HUES48 (cell line): ENCODE data around the gene CROT.

Experiments
- H3K27ac ChIP-seq: one replicate; pipeline ENCODE4 v1.7.0; 2013; ENCODE audit warnings: low read depth, low read length, inconsistent platforms
- H3K27me3 ChIP-seq: 2 replicates; pipeline ENCODE4 v1.6.1; 2013; ENCODE audit warnings: mild to moderate bottlenecking, low read length; ENCODE audit not compliant: control insufficient read depth, insufficient read depth
- H3K36me3 ChIP-seq: 2 replicates; pipeline ENCODE4 v1.6.1; 2013; ENCODE audit warnings: low read length; ENCODE audit not compliant: control insufficient read depth, insufficient read depth
- H3K4me1 ChIP-seq: 2 replicates; pipeline ENCODE4 v1.6.1; 2013; ENCODE audit warnings: mild to moderate bottlenecking, low read length; ENCODE audit not compliant: control insufficient read depth, insufficient read depth
- H3K4me3 ChIP-seq: 2 replicates; pipeline ENCODE4 v1.5.1; 2013; ENCODE audit warnings: mild to moderate bottlenecking, low read depth, low read length
- H3K9ac ChIP-seq: 2 replicates; pipeline ENCODE4 v1.6.1; 2013; ENCODE audit warnings: mild to moderate bottlenecking, low read depth, low read length, moderate library complexity
- H3K9me3 ChIP-seq: 2 replicates; pipeline ENCODE4 v1.6.1; 2013; ENCODE audit warnings: low read length; ENCODE audit not compliant: control insufficient read depth, insufficient read depth

Gene CROT

GRCh38 chr7:87414794-87415188 is 69.3 kb downstream of the CROT start:
- no peak overlapping the region for H3K4me3 ChIP-seq
- H3K36me3 ChIP-seq: no peaks in the 10 kb centered on the region
- no peaks in the 10 kb centered on the region for H3K27me3 ChIP-seq
- H3K27ac ChIP-seq: peak overlapping the region; percentile 54
- H3K9ac ChIP-seq: no peak overlapping the region
- H3K4me1 ChIP-seq: no peaks in the 10 kb centered on the region
- no peaks in the 10 kb centered on the region for H3K9me3 ChIP-seq

GRCh38 chr7:87416682-87417587 is 71.5 kb downstream of the CROT start:
- Histone ChIP-seq H3K9ac (no peak overlapping the region), H3K4me1 (no peaks in the 10 kb centered on the region), H3K27ac (no peak overlapping the region), H3K36me3 (no peaks in the 10 kb centered on the region), H3K4me3 (no peak overlapping the region), H3K27me3 (no peaks in the 10 kb centered on the region), H3K9me3 (no peaks in the 10 kb centered on the region)

GRCh38 chr7:87420173-87420572 is 74.7 kb downstream of the CROT start:
- H3K4me1 ChIP-seq: no peaks in the 10 kb centered on the region
- H3K27ac ChIP-seq: no peak overlapping the region
- H3K9me3 ChIP-seq: no peaks in the 10 kb centered on the region
- no peaks in the 10 kb centered on the region for H3K36me3 ChIP-seq
- H3K4me3 ChIP-seq: no peak overlapping the region
- no peak overlapping the region for H3K9ac ChIP-seq
- no peaks in the 10 kb centered on the region for H3K27me3 ChIP-seq

- Histone ChIP-seq H3K9me3 (no peaks in the 10 kb centered on the region), H3K27ac (no peak overlapping the region), H3K4me3 (no peak overlapping the region), H3K4me1 (no peaks in the 10 kb centered on the region), H3K36me3 (no peaks in the 10 kb centered on the region), H3K9ac (no peak overlapping the region), H3K27me3 (no peaks in the 10 kb centered on the region)
Measured at GRCh38 chr7:87424075-87424474, 78.6 kb downstream of the CROT start.

- Histone ChIP-seq H3K27ac (no peak overlapping the region), H3K9me3 (no peaks in the 10 kb centered on the region), H3K27me3 (no peaks in the 10 kb centered on the region), H3K4me1 (no peaks in the 10 kb centered on the region), H3K9ac (no peak overlapping the region), H3K36me3 (no peaks in the 10 kb centered on the region), H3K4me3 (no peak overlapping the region)
Measured at GRCh38 chr7:87426160-87426559, 80.7 kb downstream of the CROT start.

- Histone ChIP-seq H3K4me3 (no peak overlapping the region), H3K9me3 (no peaks in the 10 kb centered on the region), H3K9ac (no peak overlapping the region), H3K27ac (no peak overlapping the region), H3K36me3 (no peaks in the 10 kb centered on the region), H3K27me3 (no peaks in the 10 kb centered on the region), H3K4me1 (no peaks in the 10 kb centered on the region)
Measured at GRCh38 chr7:87427288-87427687, 81.8 kb downstream of the CROT start.

GRCh38 chr7:87432536-87432935 is 87.1 kb downstream of the CROT start:
- no peak overlapping the region for H3K4me3 ChIP-seq
- no peaks in the 10 kb centered on the region for H3K4me1 ChIP-seq
- H3K9ac ChIP-seq: no peak overlapping the region
- H3K9me3 ChIP-seq: no peaks in the 10 kb centered on the region
- H3K36me3 ChIP-seq: no peaks in the 10 kb centered on the region
- no peaks in the 10 kb centered on the region for H3K27me3 ChIP-seq
- H3K27ac ChIP-seq: no peak overlapping the region

GRCh38 chr7:87435546-87435945 is 90.1 kb downstream of the CROT start:
- Histone ChIP-seq H3K4me1 (peaks cover 2% of the 10 kb centered on the region; the same call in 1 of the 2 replicates), H3K9me3 (no peaks in the 10 kb centered on the region), H3K27ac (no peak overlapping the region), H3K36me3 (no peaks in the 10 kb centered on the region), H3K27me3 (no peaks in the 10 kb centered on the region), H3K9ac (no peak overlapping the region), H3K4me3 (no peak overlapping the region)

- no peak overlapping the region for H3K27ac ChIP-seq
- no peaks in the 10 kb centered on the region for H3K27me3 ChIP-seq
- H3K9me3 ChIP-seq: no peaks in the 10 kb centered on the region
- H3K4me1 ChIP-seq: no peaks in the 10 kb centered on the region
- no peaks in the 10 kb centered on the region for H3K36me3 ChIP-seq
- no peak overlapping the region for H3K4me3 ChIP-seq
- H3K9ac ChIP-seq: no peak overlapping the region
Measured at GRCh38 chr7:87445897-87446296, 100.4 kb downstream of the CROT start.

GRCh38 chr7:87447116-87447635 is 101.7 kb downstream of the CROT start:
- Histone ChIP-seq H3K27me3 (no peaks in the 10 kb centered on the region), H3K9ac (no peak overlapping the region), H3K9me3 (no peaks in the 10 kb centered on the region), H3K4me3 (no peak overlapping the region), H3K36me3 (no peaks in the 10 kb centered on the region), H3K27ac (no peak overlapping the region), H3K4me1 (no peaks in the 10 kb centered on the region)

- H3K36me3 ChIP-seq: no peaks in the 10 kb centered on the region
- H3K4me1 ChIP-seq: no peaks in the 10 kb centered on the region
Measured at GRCh38 chr7:87448388-87448787, 102.9 kb downstream of the CROT start.

More at GRCh38 chr7:87448388-87448787, 102.9 kb downstream of the CROT start:
- Histone ChIP-seq H3K27ac (no peak overlapping the region), H3K4me3 (no peak overlapping the region), H3K9me3 (no peaks in the 10 kb centered on the region), H3K27me3 (no peaks in the 10 kb centered on the region), H3K9ac (no peak overlapping the region)
